Psoas muscle (tissue), 8 donors: ENCODE data around the gene SCN7A. TPM values are rescaled to one million over a fixed set of nuclear protein-coding genes. Genes with fewer than 3 reads are reported as not detected.

ENCODE experiments used
- ATAC-seq, 4 donors: fragments of 200-7000 bp; cut with Tn5 transposase; one replicate each; pipeline ENCODE4 v1.9.1; 2020; ENCODE audit warnings: moderate library complexity in 3 of 4, mild to moderate bottlenecking in 2 of 4
- DNase-seq, 2 donors: peaks; one replicate each; pipeline ENCODE4 v3.0.0-alpha.2; 2020
- H3K27ac ChIP-seq: fragments of 200-600 bp; one replicate; pipeline ENCODE4 v1.8.0; 2022
- H3K27me3 ChIP-seq, 3 donors: fragments of 200-600 bp in 1 of 3; one replicate each; pipeline versions ENCODE4 v1.6.1 to v1.8.0; 2013 to 2022; ENCODE audit warnings: low read length in 2 of 3, mild to moderate bottlenecking in 2 of 3, moderate library complexity in 1 of 3; ENCODE audit not compliant: insufficient read depth in 3 of 3
- H3K36me3 ChIP-seq, 2 donors: fragments of 200-600 bp in 1 of 2; one replicate each; pipeline versions ENCODE4 v1.6.1 to v1.8.0; 2013 to 2022; ENCODE audit warnings: low read depth in 1 of 2, mild to moderate bottlenecking in 1 of 2, moderate library complexity in 1 of 2; ENCODE audit not compliant: insufficient read depth in 1 of 2
- H3K4me1 ChIP-seq: fragments of 200-600 bp; one replicate; pipeline ENCODE4 v1.8.0; 2022
- H3K4me3 ChIP-seq: fragments of 200-600 bp; one replicate; pipeline ENCODE4 v1.8.0; 2022; ENCODE audit warnings: mild to moderate bottlenecking
- H3K9me3 ChIP-seq: fragments of 200-600 bp; one replicate; pipeline ENCODE4 v1.8.0; 2022
- CTCF ChIP-seq: fragments of 200-600 bp; IDR thresholded peaks from one replicate; pipeline ENCODE4 v1.8.0; 2022; ENCODE audit warnings: antibody characterized with exemption
- WGBS, 3 donors: extraction: QIAGEN DNeasy Blood & Tissue Kit; methylation state at CpG; one replicate each; pipeline versions ENCODE4 v1.1.6 to v1.1.7; 2013; 5-methylcytosine and 5-hydroxymethylcytosine counted together
- intact Hi-C, 2 donors: fragments of 100-400 bp; cut with DNase I; formaldehyde crosslinking; loops; one replicate each; pipeline versions ENCODE4 v1.11.0 to v1.14.2; 2022
- polyA plus RNA-seq, 3 donors: library from polyadenylated mRNA; stranded (reverse); fragments of 200-250 nt; gene quantifications; one replicate each; pipeline ENCODE4 v1.2.3, GENCODE V29; 2013
- total RNA-seq, 4 donors: library from RNA; stranded (reverse); fragmentation: NEBNext Ultra II Directional in 2 of 4; extraction: Animal tissue kit (Norgen Biotek cat#: 25700) in 2 of 4; gene quantifications; one replicate each; pipeline versions ENCODE4 v1.2.1 to v1.2.4, GENCODE V29; 2021 to 2023
- donor health status: healthy with polysubstance abuse.
- donor health status: DM: no; HTN: no; CAD: no; lungs with moderate emphysema.
- donor health status: Bipolar disorder and iron deficiency.
- donor health status: healthy.
- donor health status: DM: yes; HTN: yes; CAD: no.
- donor health status: DM: no; HTN: no; CAD: no.
- donor health status: DM: no; HTN: no; CAD: no.
- donor health status: DM: yes; HTN: yes; CAD: no.

The SCN7A gene
- total and polyA plus RNA-seq, 7 donors = 1.2 to 17.3 (median 2.5) TPM

DNA sequence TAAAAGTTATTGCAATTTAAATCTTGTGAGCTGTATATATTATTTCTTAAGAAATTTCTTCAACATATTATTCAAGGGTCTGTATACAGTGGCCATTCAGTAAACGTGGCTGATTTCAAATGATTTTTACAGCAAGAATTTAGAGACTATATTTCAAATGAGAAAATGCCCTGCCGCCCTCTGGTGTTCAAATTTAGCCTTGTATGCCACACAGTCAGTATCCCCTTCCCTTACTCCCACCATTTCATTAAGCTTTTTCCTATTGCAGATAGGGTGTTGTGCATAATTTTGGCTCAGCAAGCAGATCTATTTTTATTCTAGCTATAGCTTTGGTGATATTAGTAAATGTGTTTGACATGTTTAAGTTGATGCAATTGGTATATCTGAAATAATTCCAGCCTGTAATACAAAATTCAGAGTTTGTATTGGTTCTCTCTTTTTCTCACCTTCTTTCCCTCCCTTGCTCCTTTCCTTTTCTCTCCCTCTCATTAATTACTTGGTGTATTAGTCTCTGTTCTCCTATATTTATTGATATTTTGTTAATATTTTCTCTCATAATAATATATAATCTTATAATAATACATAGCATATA lies 22.8 kb upstream of the SCN7A start:
- Histone ChIP-seq H3K27ac (no peak overlapping the region), H3K9me3 (no peaks in the 10 kb centered on the region), H3K4me3 (no peak overlapping the region), H3K36me3 (no peaks in the 10 kb centered on the region), H3K27me3 (no peaks in the 10 kb centered on the region), H3K4me1 (no peaks in the 10 kb centered on the region)
- no peak for DNase-seq
- peak; percentile 40 for TF ChIP-seq CTCF
- ATAC-seq = no peak
- 2 to 6% (median 3%) methylated on average over 2 of the region's 2 CpGs for WGBS, 3 donors
- intact Hi-C loops = loop anchor here in 1 of 2 donors (5.0 kb wide), 1 partner anchor 155 kb away; no protein-coding TSS in a partner anchor

- DNase-seq = no peak
- no peaks in the 10 kb centered on the region for H3K9me3 ChIP-seq
- H3K4me1 ChIP-seq = no peaks in the 10 kb centered on the region
- no peaks in the 10 kb centered on the region for H3K27me3 ChIP-seq
- intact Hi-C loops = no loop called here
- no peak overlapping the region for H3K27ac ChIP-seq
- TF ChIP-seq CTCF = no peak
- WGBS, 3 donors = 74 to 93% (median 86%) methylated on average over 1 of the region's 1 CpG
- no peak for ATAC-seq
- no peak overlapping the region for H3K4me3 ChIP-seq
- H3K36me3 ChIP-seq = no peaks in the 10 kb centered on the region
Observed at GRCh38 chr2:166513952-166514351, 19.9 kb upstream of the SCN7A start.

GRCh38 chr2:166499281-166499680 lies 5.2 kb upstream of the SCN7A start:
- no peak for TF ChIP-seq CTCF
- no peak overlapping the region for H3K4me3 ChIP-seq
- DNase-seq = no peak
- no peaks in the 10 kb centered on the region for H3K4me1 ChIP-seq
- no peak for ATAC-seq
- no peaks in the 10 kb centered on the region for H3K36me3 ChIP-seq
- H3K9me3 ChIP-seq = no peaks in the 10 kb centered on the region
- H3K27me3 ChIP-seq = peaks cover 0 to 1% (median under 1%) of the 10 kb centered on the region in 3 donors
- intact Hi-C loops = no loop called here
- H3K27ac ChIP-seq = no peak overlapping the region
- WGBS, 3 donors = 87 to 91% (median 90%) methylated on average over 1 of the region's 1 CpG

DNA sequence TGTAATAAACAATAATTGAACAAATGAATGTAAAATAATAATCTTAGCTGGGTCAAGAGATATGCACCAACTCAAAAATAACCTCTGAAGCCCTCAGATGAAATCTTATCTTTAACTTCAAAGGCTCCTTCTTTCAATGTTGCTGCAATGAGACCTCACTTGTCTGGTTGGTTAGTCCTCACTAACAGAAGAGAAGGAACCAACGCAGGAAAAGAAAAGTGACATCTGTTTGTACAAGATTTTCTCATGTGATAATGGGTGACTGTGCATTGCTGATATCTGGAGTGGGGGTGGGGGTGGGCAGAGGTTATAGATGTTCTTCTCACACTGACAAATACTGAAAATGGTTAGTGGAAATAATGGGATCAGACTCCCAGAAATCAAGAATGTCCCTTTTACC lies 2.6 kb downstream of the SCN7A start:
- no peaks in the 10 kb centered on the region for H3K9me3 ChIP-seq
- intact Hi-C loops = no loop called here
- H3K36me3 ChIP-seq = no peaks in the 10 kb centered on the region
- 48 to 76% (median 67%) methylated on average over 1 of the region's 1 CpG for WGBS, 3 donors
- no peak overlapping the region for H3K27ac ChIP-seq
- H3K27me3 ChIP-seq = peaks cover 0 to 3% (median 3%) of the 10 kb centered on the region in 3 donors
- H3K4me3 ChIP-seq = no peak overlapping the region
- H3K4me1 ChIP-seq = no peaks in the 10 kb centered on the region
- no peak for DNase-seq
- no peak for ATAC-seq
- TF ChIP-seq CTCF = no peak

- no peaks in the 10 kb centered on the region for H3K27me3 ChIP-seq
- intact Hi-C loops = no loop called here
- no peaks in the 10 kb centered on the region for H3K36me3 ChIP-seq
- DNase-seq (no peak), ATAC-seq (no peak)
- TF ChIP-seq CTCF = no peak
- H3K27ac ChIP-seq = no peak overlapping the region
- 37 to 41% (median 41%) methylated on average over 1 of the region's 1 CpG for WGBS, 3 donors
- H3K4me1 ChIP-seq = no peaks in the 10 kb centered on the region
- H3K9me3 ChIP-seq = no peaks in the 10 kb centered on the region
- no peak overlapping the region for H3K4me3 ChIP-seq
Observed at GRCh38 chr2:166487171-166487570, 6.9 kb downstream of the SCN7A start.
